Gastroesophageal sphincter (tissue), 3 donors: ENCODE measurements around the gene RMI2.

Experiments
- POLR2A ChIP-seq, 2 donors: fragments of 450-650 bp; IDR thresholded peaks; one replicate each; pipeline ENCODE4 v1.6.1; 2017; ENCODE audit warnings: antibody characterized with exemption in 2 of 2, mild to moderate bottlenecking in 2 of 2, moderate library complexity in 1 of 2
- POLR2AphosphoS5 ChIP-seq: sonication (generic); formaldehyde crosslinking; IDR thresholded peaks from one replicate; pipeline ENCODE4 v1.6.1; 2017; ENCODE audit warnings: antibody characterized with exemption
- TF ChIP-seq, protein P1 (sequence below), 4 experiments: fragments of 200-600 bp in 2 of 4; fragments of 450-650 bp in 2 of 4; sonication (generic) in 1 of 4; IDR thresholded peaks; one replicate each; pipeline ENCODE4 v1.5.1; 2017 to 2019; ENCODE audit warnings: antibody characterized with exemption in 4 of 4, mild to moderate bottlenecking in 2 of 4, moderate library complexity in 2 of 4

GRCh38 chr16:11316331-11317015 is 28.8 kb upstream of the RMI2 start:
- TF ChIP-seq, protein P1, sequence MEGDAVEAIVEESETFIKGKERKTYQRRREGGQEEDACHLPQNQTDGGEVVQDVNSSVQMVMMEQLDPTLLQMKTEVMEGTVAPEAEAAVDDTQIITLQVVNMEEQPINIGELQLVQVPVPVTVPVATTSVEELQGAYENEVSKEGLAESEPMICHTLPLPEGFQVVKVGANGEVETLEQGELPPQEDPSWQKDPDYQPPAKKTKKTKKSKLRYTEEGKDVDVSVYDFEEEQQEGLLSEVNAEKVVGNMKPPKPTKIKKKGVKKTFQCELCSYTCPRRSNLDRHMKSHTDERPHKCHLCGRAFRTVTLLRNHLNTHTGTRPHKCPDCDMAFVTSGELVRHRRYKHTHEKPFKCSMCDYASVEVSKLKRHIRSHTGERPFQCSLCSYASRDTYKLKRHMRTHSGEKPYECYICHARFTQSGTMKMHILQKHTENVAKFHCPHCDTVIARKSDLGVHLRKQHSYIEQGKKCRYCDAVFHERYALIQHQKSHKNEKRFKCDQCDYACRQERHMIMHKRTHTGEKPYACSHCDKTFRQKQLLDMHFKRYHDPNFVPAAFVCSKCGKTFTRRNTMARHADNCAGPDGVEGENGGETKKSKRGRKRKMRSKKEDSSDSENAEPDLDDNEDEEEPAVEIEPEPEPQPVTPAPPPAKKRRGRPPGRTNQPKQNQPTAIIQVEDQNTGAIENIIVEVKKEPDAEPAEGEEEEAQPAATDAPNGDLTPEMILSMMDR (IDR thresholded peaks at IDR 0.05) = no peak
- no peak for TF ChIP-seq POLR2AphosphoS5
- TF ChIP-seq POLR2A (IDR thresholded peaks at IDR 0.05) = no peak
